NCI-H2227 (cell line): ENCODE results near the gene PTGR1.
"Not testable (repeated sequence)": the region's sequence is repeated elsewhere in the genome, so short reads cannot be mapped to it uniquely, and the experiment has no call there.

Experiments used
- DNase-seq: peaks from one replicate; lab custom pipeline; 2025; ENCODE audit not compliant: unreplicated experiment; lab: John Stamatoyannopoulos, UW

The PTGR1 gene

GRCh38 chr9:111599092-111599954, at the start of gene PTGR1:
Gene PTGR1, minus strand, starts transcription at chr9:111599647. Its CDS starts 2,225 bp downstream, at chr9:111597422.
- peak; percentile 77 for DNase-seq

DNA sequence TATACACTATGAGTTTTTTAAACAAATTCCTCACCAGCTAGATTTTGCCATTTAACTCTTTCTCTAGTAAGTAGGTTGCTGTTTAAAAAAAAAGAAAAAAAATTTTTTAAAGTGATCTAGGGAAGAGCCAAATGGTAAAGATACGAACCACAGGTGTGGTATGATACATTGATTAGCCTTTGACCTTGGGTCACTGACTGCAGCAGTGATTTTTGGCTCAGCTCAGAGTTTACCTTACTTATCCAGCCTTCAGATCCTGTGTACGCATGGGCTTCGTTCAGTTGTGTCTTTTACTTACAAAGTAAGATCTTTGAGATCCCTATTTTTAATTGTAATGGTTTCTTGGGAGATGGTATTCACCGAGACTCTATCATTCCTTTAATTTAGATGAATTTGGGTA, 49.6 kb upstream of the PTGR1 start:
- no peak for DNase-seq

DNA sequence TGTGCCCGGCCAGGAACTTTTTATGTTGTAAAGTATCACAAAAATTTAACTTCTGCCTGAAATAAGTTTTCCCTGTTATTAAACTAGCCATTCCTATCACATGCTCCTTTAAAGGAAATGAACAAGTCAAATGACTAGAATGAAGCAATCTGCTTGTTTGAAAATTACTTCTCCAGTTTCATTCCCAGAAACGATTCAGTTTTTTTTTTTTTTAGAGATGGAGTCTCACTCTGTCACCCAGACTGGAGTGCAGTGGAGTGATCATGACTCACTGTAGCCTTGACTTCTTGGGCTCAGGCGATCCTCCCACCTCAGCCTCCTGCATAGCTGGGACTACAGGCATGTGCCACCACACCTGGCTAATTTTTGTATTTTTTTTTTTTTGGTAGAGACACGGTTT, 48.6 kb upstream of the PTGR1 start:
- DNase-seq: no peak

DNA sequence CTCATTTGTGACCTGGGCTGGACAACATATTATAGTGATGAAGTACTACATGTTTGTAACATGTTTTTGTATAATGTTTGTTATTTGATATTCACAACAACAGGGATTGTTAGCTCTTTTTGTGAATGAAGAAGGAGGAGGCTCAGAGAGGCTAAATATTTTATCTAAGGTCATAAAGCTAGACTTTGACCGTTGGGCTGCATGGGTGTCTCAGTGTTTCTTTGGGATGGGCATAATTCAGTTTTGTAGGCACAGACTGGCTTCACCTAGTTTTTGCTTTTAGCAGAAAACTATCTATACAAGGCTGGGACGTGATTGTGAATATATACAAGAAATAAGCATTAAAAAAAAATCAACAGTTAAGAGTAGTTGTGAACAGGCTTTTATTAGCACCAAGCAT, 47.0 kb upstream of the PTGR1 start:
- no peak for DNase-seq

DNA sequence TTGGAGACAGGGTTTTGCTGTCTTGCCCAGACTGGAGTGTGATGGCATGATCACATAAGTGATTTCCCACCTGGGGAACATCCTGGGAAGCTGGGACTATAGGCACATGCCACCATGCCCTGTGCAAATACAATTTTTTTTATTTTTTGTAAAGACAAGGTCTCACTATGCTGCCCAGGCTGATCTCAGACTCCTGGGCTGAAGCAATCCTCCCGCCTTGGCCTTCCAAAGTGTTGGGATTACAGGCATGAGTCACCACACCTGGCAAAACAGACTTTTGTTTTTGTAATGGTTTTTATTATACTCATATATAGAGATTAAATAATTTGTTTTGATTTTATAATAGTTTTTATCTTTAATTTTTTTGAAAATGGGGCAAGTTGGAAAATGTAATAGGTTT, 46.4 kb upstream of the PTGR1 start:
- no peak for DNase-seq

- no peak for DNase-seq
Observed at GRCh38 chr9:111644195-111644772, 44.8 kb upstream of the PTGR1 start.

DNA sequence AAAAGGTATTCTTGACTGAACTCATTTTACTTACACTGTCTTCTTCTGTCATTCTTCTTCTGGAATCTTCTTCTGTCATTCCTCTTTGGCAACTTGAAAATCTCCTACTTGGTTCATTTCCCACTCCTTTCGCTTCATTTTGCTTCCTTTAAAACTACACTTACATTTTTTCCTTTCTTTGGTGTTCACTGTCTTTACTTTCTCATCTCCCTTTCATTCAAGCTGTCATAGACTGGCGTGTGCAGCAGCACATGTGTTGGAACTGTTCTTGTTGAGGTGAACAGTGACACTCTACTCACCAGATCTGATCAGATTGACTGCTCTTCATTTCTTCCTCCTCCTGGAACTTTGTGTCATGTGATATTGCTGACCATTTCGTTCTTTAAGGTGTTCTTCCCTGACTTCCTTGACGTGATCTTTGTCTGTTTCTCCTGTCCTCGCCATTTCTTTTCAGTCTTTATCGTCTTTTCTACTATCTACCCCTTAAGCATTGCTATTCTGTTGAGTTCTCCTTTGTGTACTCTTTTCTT, 38.0 kb upstream of the PTGR1 start:
- no peak for DNase-seq

- no peak for DNase-seq
Observed at GRCh38 chr9:111634860-111635259, 35.4 kb upstream of the PTGR1 start.

GRCh38 chr9:111633389-111633736, 33.9 kb upstream of the PTGR1 start:
- DNase-seq: no peak

- DNase-seq: no peak
Observed at GRCh38 chr9:111632695-111633388, 33.4 kb upstream of the PTGR1 start.

DNA sequence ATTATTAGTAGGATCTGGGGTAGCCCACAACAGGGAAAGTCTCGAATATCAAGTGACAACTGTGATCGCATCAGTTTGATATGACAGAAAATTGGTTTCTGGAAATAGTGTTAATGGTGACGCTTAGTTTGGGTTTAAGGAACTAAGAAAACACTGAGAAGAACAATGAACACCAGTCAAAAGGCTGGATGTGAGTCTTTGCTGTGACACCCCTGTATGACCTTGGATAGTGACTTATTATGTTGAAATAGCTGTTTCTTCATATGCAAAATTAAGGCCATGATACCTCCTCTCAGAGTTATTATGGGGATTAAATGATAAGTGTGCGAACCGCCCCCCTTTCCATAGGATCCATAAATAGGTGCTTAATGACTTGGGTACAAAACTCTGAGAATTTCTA, 32.6 kb upstream of the PTGR1 start:
- DNase-seq: no peak

DNA sequence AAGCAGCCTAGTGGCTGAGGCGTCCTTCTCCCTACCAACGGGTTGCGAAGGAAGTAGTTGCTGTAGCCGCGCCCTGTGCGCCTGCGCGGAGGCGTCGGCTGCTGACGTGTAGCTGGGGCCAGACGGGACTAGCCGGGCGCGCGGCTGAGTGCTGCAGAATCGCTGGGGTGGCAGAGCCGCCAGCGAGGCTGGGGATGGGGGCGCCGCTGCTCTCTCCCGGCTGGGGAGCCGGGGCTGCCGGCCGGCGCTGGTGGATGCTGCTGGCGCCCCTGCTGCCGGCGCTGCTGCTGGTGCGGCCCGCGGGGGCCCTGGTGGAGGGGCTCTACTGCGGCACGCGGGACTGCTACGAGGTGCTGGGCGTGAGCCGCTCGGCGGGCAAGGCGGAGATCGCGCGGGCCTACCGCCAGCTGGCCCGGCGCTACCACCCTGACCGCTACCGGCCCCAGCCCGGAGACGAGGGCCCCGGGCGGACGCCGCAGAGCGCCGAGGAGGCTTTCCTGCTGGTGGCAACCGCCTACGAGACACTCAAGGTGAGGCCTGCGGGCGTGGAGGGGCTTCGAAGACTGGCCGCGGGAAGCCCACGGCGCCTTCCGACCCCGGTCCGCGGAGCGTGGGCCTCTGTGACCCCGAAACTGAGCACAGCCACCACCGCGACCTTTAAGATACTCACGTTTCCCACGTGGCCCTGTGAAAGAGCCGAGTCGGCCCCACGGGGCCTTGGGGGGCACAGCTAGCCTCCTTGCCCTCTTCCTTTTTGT, 31.9 kb upstream of the PTGR1 start, which contains the start of gene DNAJC25:
Gene DNAJC25, plus strand, starts transcription at position 121 of the 758 bp plus-strand sequence. Its CDS starts 74 bp downstream, at position 195.
- DNase-seq: peak; percentile 96

DNA sequence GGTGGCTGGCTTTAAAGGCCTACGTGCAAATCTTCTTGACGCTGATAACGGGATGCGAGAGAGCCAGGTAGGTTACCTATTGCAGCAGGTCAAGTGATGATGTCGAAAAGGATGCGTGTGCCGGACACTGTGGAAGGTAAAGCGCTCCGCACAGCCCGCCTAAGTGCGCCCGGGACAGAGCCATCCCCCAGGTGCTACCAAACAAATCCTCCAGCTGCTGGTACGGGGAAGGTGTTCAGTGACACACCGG, 31.4 kb upstream of the PTGR1 start:
- no peak for DNase-seq

GRCh38 chr9:111630182-111630963, 30.9 kb upstream of the PTGR1 start:
- no peak for DNase-seq

- DNase-seq: no peak
Observed at GRCh38 chr9:111628411-111628810, 29.0 kb upstream of the PTGR1 start.

GRCh38 chr9:111627260-111627963, 28.0 kb upstream of the PTGR1 start:
- DNase-seq: no peak

DNA sequence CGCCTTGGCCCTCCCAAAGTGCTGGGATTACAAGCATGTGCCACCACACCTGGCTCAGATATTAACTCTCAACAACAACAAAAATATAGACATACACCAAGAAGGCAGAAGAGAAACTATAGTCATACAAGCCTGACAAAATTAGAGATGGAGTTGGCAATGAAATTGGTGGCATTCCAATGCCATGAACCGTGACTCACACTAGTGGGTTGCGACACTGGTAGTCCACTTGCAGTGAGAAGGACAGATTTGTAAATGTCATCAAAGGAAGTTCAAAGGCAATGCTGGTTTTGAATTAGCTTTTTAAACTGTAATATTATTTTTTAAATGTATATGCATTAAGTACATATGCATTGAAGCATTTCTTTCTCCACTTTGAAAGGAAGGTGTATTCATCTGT, 23.2 kb upstream of the PTGR1 start:
- DNase-seq: no peak

GRCh38 chr9:111621895-111622480, 22.5 kb upstream of the PTGR1 start:
- peak; percentile 17 for DNase-seq

DNA sequence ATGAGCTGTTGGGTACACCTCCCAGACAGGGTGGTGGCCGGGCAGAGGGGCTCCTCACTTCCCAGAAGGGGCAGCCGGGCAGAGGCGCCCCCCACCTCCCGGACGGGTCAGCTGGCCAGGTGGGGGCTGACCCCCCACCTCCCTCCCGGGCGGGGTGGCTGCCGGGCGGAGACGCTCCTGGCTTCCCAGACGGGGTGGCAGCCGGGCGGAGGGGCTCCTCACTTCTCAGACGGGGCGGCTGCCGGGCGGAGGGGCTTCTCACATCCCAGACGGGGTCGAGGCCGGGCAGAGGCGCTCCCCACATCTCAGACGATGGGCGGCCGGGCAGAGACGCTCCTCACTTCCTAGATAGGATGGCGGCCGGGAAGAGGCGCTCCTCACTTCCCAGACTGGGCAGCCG, 17.9 kb upstream of the PTGR1 start:
- not testable (repeated sequence) for DNase-seq

DNA sequence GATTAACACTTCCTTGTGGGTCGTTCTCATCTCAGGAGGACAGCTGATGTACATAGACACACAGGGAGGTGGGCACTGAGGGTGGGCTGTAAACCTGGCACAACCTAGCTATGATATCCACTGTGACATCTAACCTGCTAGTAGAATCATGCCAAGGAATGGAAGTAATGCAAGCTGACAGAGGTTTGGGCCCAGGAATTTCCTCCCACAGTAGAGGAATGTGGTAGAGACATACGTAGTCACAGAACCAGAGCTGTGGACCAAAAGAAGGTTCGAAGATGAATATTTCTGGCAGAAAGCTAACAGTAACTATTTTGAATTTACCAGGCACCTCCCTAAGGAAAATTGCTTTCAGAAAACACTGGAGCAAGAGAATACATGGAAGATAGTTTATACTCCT, 16.5 kb upstream of the PTGR1 start:
- no peak for DNase-seq
